H9 (cell line): Measurements from ENCODE around the gene LDB3. TPM values are rescaled to one million over a fixed set of nuclear protein-coding genes. Genes with fewer than 3 reads are reported as not detected.

ENCODE experiments used
- DNase-seq: peaks from one replicate; pipeline ENCODE4 v3.0.0-alpha.2; 2017
- H2AFZ ChIP-seq: one replicate; pipeline ENCODE4 v1.6.1; 2013; ENCODE audit warnings: mild to moderate bottlenecking, low read length, control low read depth, moderate library complexity
- H2AK5ac ChIP-seq: 2 replicates; pipeline ENCODE4 v1.6.1; 2013; ENCODE audit warnings: low read length, control low read depth, mixed read lengths; ENCODE audit not compliant: insufficient read length
- H2BK120ac ChIP-seq: one replicate; pipeline ENCODE4 v1.6.1; 2013; ENCODE audit warnings: low read depth, mild to moderate bottlenecking, low read length, control low read depth, inconsistent platforms; ENCODE audit not compliant: poor library complexity, severe bottlenecking
- H2BK12ac ChIP-seq: 2 replicates; pipeline ENCODE4 v1.6.1; 2013; ENCODE audit warnings: low read length, control low read depth, mixed read lengths, low read depth; ENCODE audit not compliant: insufficient read length
- H2BK15ac ChIP-seq: 2 replicates; pipeline ENCODE4 v1.6.1; 2013; ENCODE audit warnings: low read depth, low read length, control low read depth
- H2BK20ac ChIP-seq: one replicate; pipeline ENCODE4 v1.6.1; 2013; ENCODE audit warnings: low read depth, mild to moderate bottlenecking, low read length, control low read depth, inconsistent platforms; ENCODE audit not compliant: poor library complexity, severe bottlenecking
- H2BK5ac ChIP-seq: 2 replicates; pipeline ENCODE4 v1.6.1; 2013; ENCODE audit warnings: low read length, control low read depth, mixed read lengths; ENCODE audit not compliant: insufficient read length
- H3K14ac ChIP-seq: 2 replicates; pipeline ENCODE4 v1.6.1; 2013; ENCODE audit warnings: low read length, control low read depth; ENCODE audit not compliant: insufficient read depth
- H3K18ac ChIP-seq: 2 replicates; pipeline ENCODE4 v1.6.1; 2013; ENCODE audit warnings: low read depth, mild to moderate bottlenecking, mixed read lengths, low read length, control low read depth; ENCODE audit not compliant: insufficient read length
- H3K23ac ChIP-seq: 2 replicates; pipeline ENCODE4 v1.6.1; 2013; ENCODE audit warnings: low read length, control low read depth, mixed read lengths, low read depth; ENCODE audit not compliant: insufficient read length
- H3K23me2 ChIP-seq: 2 replicates; pipeline ENCODE4 v1.6.1; 2013; ENCODE audit warnings: low read depth, mild to moderate bottlenecking, mixed read lengths, low read length, control low read depth; ENCODE audit not compliant: insufficient read length, poor library complexity, severe bottlenecking
- H3K27ac ChIP-seq: 2 replicates; pipeline ENCODE4 v1.5.1; 2013; ENCODE audit warnings: low read length, control low read depth, mixed read lengths, low read depth; ENCODE audit not compliant: insufficient read length
- H3K27me3 ChIP-seq: 2 replicates; pipeline ENCODE4 v1.6.1; 2013; ENCODE audit warnings: low read length, control low read depth, inconsistent platforms; ENCODE audit not compliant: insufficient read depth
- H3K4ac ChIP-seq: 2 replicates; pipeline ENCODE4 v1.6.1; 2013; ENCODE audit warnings: low read depth, mild to moderate bottlenecking, control low read depth, inconsistent platforms, low read length, moderate library complexity
- H3K4me1 ChIP-seq: 2 replicates; pipeline ENCODE4 v1.6.1; 2013; ENCODE audit warnings: low read length, control low read depth, inconsistent platforms; ENCODE audit not compliant: insufficient read depth
- H3K4me2 ChIP-seq: 2 replicates; pipeline ENCODE4 v1.6.1; 2013; ENCODE audit warnings: low read length, control low read depth, mixed read lengths; ENCODE audit not compliant: insufficient read length, insufficient read depth
- H3K56ac ChIP-seq: 2 replicates; pipeline ENCODE4 v1.6.1; 2013; ENCODE audit warnings: low read depth, mild to moderate bottlenecking, mixed read lengths, low read length, control low read depth; ENCODE audit not compliant: insufficient read length
- H3K79me1 ChIP-seq: 2 replicates; pipeline ENCODE4 v1.6.1; 2013; ENCODE audit warnings: low read depth, mild to moderate bottlenecking, moderate library complexity, low read length, control low read depth, inconsistent platforms; ENCODE audit not compliant: insufficient read depth, poor library complexity, severe bottlenecking
- H3K79me2 ChIP-seq: 2 replicates; pipeline ENCODE4 v1.6.1; 2013; ENCODE audit warnings: low read length, control low read depth, inconsistent platforms; ENCODE audit not compliant: insufficient read depth
- H3K9ac ChIP-seq: 2 replicates; pipeline ENCODE4 v1.6.1; 2013; ENCODE audit warnings: low read length, control low read depth, mixed read lengths; ENCODE audit not compliant: insufficient read length; ENCODE audit errors: extremely low read depth
- H3K9me3 ChIP-seq: one replicate; pipeline ENCODE4 v1.6.1; 2013; ENCODE audit warnings: low read depth, low read length, inconsistent platforms; ENCODE audit not compliant: control insufficient read depth
- H3T11ph ChIP-seq: one replicate; pipeline ENCODE4 v1.6.1; 2013; ENCODE audit warnings: mild to moderate bottlenecking, low read length, control low read depth, inconsistent platforms
- H4K20me1 ChIP-seq: one replicate; pipeline ENCODE4 v1.6.1; 2013; ENCODE audit not compliant: control insufficient read depth, insufficient read length, insufficient read depth
- H4K5ac ChIP-seq: 2 replicates; pipeline ENCODE4 v1.6.1; 2013; ENCODE audit warnings: low read depth, mild to moderate bottlenecking, mixed read lengths, low read length, control low read depth; ENCODE audit not compliant: insufficient read length
- H4K8ac ChIP-seq: replicated peaks from 2 replicates; pipeline ENCODE4 v1.6.1; 2013; ENCODE audit warnings: low read length, control low read depth, mixed read lengths, low read depth; ENCODE audit not compliant: insufficient read length
- H4K91ac ChIP-seq: 2 replicates; pipeline ENCODE4 v1.6.1; 2013; ENCODE audit warnings: low read depth, mild to moderate bottlenecking, moderate library complexity, mixed read lengths, low read length, control low read depth; ENCODE audit not compliant: insufficient read length
- H3K27ac Mint-ChIP-seq, 3 experiments: 2 replicates in 2 of 3; 3 replicates in 1 of 3; pipeline ENCODE4 v1.8.0; 2020 to 2021; ENCODE audit warnings: mixed read lengths in 3 of 3, mild to moderate bottlenecking in 1 of 3, moderate library complexity in 1 of 3
- H3K27me3 Mint-ChIP-seq: 2 replicates; pipeline ENCODE4 v1.8.0; 2021; ENCODE audit warnings: low read depth, mild to moderate bottlenecking, moderate library complexity, mixed read lengths
- H3K36me3 Mint-ChIP-seq, 3 experiments: 2 replicates in 2 of 3; 3 replicates in 1 of 3; pipeline ENCODE4 v1.8.0; 2020 to 2021; ENCODE audit warnings: low read depth in 3 of 3, mixed read lengths in 3 of 3; ENCODE audit not compliant: insufficient read depth in 1 of 3
- H3K4me1 Mint-ChIP-seq, 2 experiments: 2 replicates each; pipeline ENCODE4 v1.8.0; 2020; ENCODE audit warnings: mixed read lengths in 2 of 2
- H3K4me3 Mint-ChIP-seq, 2 experiments: 2 replicates in 1 of 2; 3 replicates in 1 of 2; pipeline ENCODE4 v1.8.0; 2020 to 2021; ENCODE audit warnings: mild to moderate bottlenecking in 2 of 2, mixed read lengths in 2 of 2, moderate library complexity in 1 of 2
- H3K9me3 Mint-ChIP-seq, 2 experiments: 2 replicates in 1 of 2; 3 replicates in 1 of 2; pipeline ENCODE4 v1.8.0; 2020; ENCODE audit warnings: mild to moderate bottlenecking in 2 of 2, mixed read lengths in 2 of 2, moderate library complexity in 1 of 2
- WGBS: extraction: QIAGEN DNeasy Blood & Tissue Kit; methylation state at CpG from one replicate; pipeline ENCODE4 v1.1.7; 2013; ENCODE audit warnings: missing lambda C conversion rate, low lambda C conversion rate, mixed read lengths; ENCODE audit not compliant: insufficient read length; ENCODE audit errors: extremely low coverage; 5-methylcytosine and 5-hydroxymethylcytosine counted together
- total RNA-seq: library from RNA; stranded (reverse); gene quantifications from 2 replicates; pipeline ENCODE4 v1.2.1, GENCODE V29; 2021
- TF ChIP-seq, protein P1 (sequence below): fragments of 200-600 bp; sonication (generic); conservative IDR thresholded peaks from 3 replicates; pipeline ENCODE4 v1.8.0; 2021; ENCODE audit warnings: antibody characterized with exemption, mild to moderate bottlenecking

LDB3 gene
- total RNA-seq, 1 experiment from 2014 or later, result 0.17 TPM

- H3K4me3 Mint-ChIP-seq, result no peak overlapping the region
- Histone ChIP-seq H2BK5ac (no peak overlapping the region), H3K4me2 (no peak overlapping the region), H4K5ac (no peak overlapping the region), H2AK5ac (no peak overlapping the region), H3K23ac (no peak overlapping the region), H3K4me1 (peaks cover 21% of the 10 kb centered on the region), H2BK12ac (no peak overlapping the region), H3K79me1 (peaks cover 3% of the 10 kb centered on the region), H3K18ac (no peak overlapping the region), H3K14ac (no peak overlapping the region), H2BK15ac (no peak overlapping the region), H2BK20ac (no peak overlapping the region), H3K23me2 (no peaks in the 10 kb centered on the region), H4K8ac (no peak overlapping the region), H3K56ac (no peak overlapping the region), H3K79me2 (peaks cover 81% of the 10 kb centered on the region), H3T11ph (no peak overlapping the region), H2AFZ (no peak overlapping the region), H3K9me3 (no peaks in the 10 kb centered on the region), H3K27me3 (no peaks in the 10 kb centered on the region), H3K9ac (no peak overlapping the region), H4K20me1 (no peaks in the 10 kb centered on the region), H2BK120ac (no peak overlapping the region), H3K4ac (no peak overlapping the region), H4K91ac (no peak overlapping the region), H3K27ac (no peak overlapping the region)
- TF ChIP-seq, protein P1, sequence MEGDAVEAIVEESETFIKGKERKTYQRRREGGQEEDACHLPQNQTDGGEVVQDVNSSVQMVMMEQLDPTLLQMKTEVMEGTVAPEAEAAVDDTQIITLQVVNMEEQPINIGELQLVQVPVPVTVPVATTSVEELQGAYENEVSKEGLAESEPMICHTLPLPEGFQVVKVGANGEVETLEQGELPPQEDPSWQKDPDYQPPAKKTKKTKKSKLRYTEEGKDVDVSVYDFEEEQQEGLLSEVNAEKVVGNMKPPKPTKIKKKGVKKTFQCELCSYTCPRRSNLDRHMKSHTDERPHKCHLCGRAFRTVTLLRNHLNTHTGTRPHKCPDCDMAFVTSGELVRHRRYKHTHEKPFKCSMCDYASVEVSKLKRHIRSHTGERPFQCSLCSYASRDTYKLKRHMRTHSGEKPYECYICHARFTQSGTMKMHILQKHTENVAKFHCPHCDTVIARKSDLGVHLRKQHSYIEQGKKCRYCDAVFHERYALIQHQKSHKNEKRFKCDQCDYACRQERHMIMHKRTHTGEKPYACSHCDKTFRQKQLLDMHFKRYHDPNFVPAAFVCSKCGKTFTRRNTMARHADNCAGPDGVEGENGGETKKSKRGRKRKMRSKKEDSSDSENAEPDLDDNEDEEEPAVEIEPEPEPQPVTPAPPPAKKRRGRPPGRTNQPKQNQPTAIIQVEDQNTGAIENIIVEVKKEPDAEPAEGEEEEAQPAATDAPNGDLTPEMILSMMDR, result no peak
- H3K27ac Mint-ChIP-seq, result peak overlapping the region in 1 of 3 experiments; percentile 89; a peak in 2 of 7 replicates
- H3K4me1 Mint-ChIP-seq, result peaks cover 62 to 72% of the 10 kb centered on the region in 2 experiments
- no CpG with 5 or more reads among the region's 2 CpGs for WGBS
- no peak for DNase-seq
- H3K9me3 Mint-ChIP-seq, result no peaks in the 10 kb centered on the region
- H3K27me3 Mint-ChIP-seq, result no peaks in the 10 kb centered on the region
- H3K36me3 Mint-ChIP-seq, result peaks cover 0 to 2% (median 1%) of the 10 kb centered on the region in 3 experiments; a peak in 2 of 7 replicates
These were observed 97.2 kb downstream of the LDB3 start for GRCh38 chr10:86765548-86765947.
